Measurements from ENCODE around the gene SSC5D. TPM values are rescaled to one million over a fixed set of nuclear protein-coding genes. Genes with fewer than 3 reads are reported as not detected.

The SSC5D gene
- total and polyA plus RNA-seq, 2 of the 4 experiments (the other 2 are of a cell fraction) = 1.4 to 19.1 TPM

GRCh38 chr19:55443045-55443823, 45.0 kb upstream of the SSC5D start, which contains the start of gene SHISA7:
TSS of gene SHISA7 (minus strand) at chr19:55443300. CDS start at chr19:55442863, 437 bp downstream.
- Histone ChIP-seq H2BK20ac (ENCODE audit: low read depth, low read length) (no peak within 1 kb of the TSS), H4K91ac (ENCODE audit: insufficient read depth, low read depth, low read length) (no peak within 1 kb of the TSS), H2BK120ac (ENCODE audit: low read depth, low read length) (no peak within 1 kb of the TSS), H3K9me3 (ENCODE audit: control insufficient read depth, insufficient read depth, low read length) (no peaks in the 10 kb centered on the region), H4K8ac (ENCODE audit: low read depth in 2 of 2, low read length in 2 of 2) (no peak within 1 kb of the TSS), H4K5ac (ENCODE audit: low read depth, low read length) (no peak within 1 kb of the TSS), H3K27ac (ENCODE audit: insufficient read depth, low read length) (no peak within 1 kb of the TSS), H3K4me2 (ENCODE audit: low read depth, low read length) (no peak within 1 kb of the TSS), H3K79me1 (ENCODE audit: low read depth in 1 of 2, low read length in 2 of 2) (no peaks in the 10 kb centered on the region), H2BK5ac (ENCODE audit: low read depth, low read length, poor library complexity, severe bottlenecking) (no peak within 1 kb of the TSS), H4K20me1 (ENCODE audit: insufficient read depth, low read length) (peaks cover 8% of the 10 kb centered on the region; the same call in 1 of the 2 replicates), H3K9me1 (ENCODE audit: insufficient read depth, low read length) (no peaks in the 10 kb centered on the region; the same call in 1 of the 2 replicates), H2AFZ (replicated peaks; ENCODE audit: low read length, poor library complexity) (peak within 1 kb of the TSS; percentile 63), H3K23ac (ENCODE audit: low read depth, low read length) (no peak within 1 kb of the TSS), H3K9ac (ENCODE audit: low read depth, low read length) (no peak within 1 kb of the TSS), H2AK9ac (replicated peaks; ENCODE audit: low read depth, low read length, poor library complexity) (no peak within 1 kb of the TSS), H3K18ac (ENCODE audit: low read depth, low read length) (no peak within 1 kb of the TSS), H3K56ac (ENCODE audit: extremely low read depth, insufficient read depth, low read length) (no peak within 1 kb of the TSS), H3K4me3 (ENCODE audit: insufficient read depth, low read depth, low read length) (no peak within 1 kb of the TSS), H2AK5ac (ENCODE audit: low read depth, low read length) (no peak within 1 kb of the TSS), H3K14ac (replicated peaks; ENCODE audit: low read depth, low read length) (no peak within 1 kb of the TSS), H3K27me3 (ENCODE audit: control insufficient read depth, insufficient read depth, low read length) (peaks cover 69% of the 10 kb centered on the region), H3K4me1 (ENCODE audit: control insufficient read depth, insufficient read depth, low read length) (no peaks in the 10 kb centered on the region), H3K36me3 (ENCODE audit: control insufficient read depth, insufficient read depth, low read length) (no peaks in the 10 kb centered on the region), H3K4ac (ENCODE audit: low read depth, low read length) (no peak within 1 kb of the TSS), H2BK15ac (ENCODE audit: low read depth, low read length) (no peak within 1 kb of the TSS)
- no peak for TF ChIP-seq FOS (IDR thresholded peaks at IDR 0.05; ENCODE audit: low read depth, low read length)
- TF ChIP-seq RAD21 (IDR thresholded peaks at IDR 0.05; ENCODE audit: low read length) = no peak
- no peak for TF ChIP-seq MAZ (IDR thresholded peaks at IDR 0.05; ENCODE audit: borderline replicate concordance, low read depth, low read length)
- no peak for TF ChIP-seq ELK1 (IDR thresholded peaks at IDR 0.05; ENCODE audit: borderline replicate concordance, low read depth, low read length)
- POLR2A ChIA-PET (ENCODE audit: unreplicated experiment) = no interaction called here
- DNase-seq (no peak), ATAC-seq (ENCODE audit: low read depth) (no peak)
- no TSS peak for BruUV-seq (replicated peaks)
- in situ Hi-C loops (cut with MboI; ENCODE audit: low sequenced_read_pairs) = no loop called here
- dilution Hi-C loops (cut with HindIII; ENCODE audit: low sequenced_read_pairs, unreplicated experiment) = no loop called here
- WGBS, 2 experiments (ENCODE audit: extremely low coverage in 2 of 2, insufficient read length in 1 of 2) = 3% methylated on average over 26 of the region's 43 CpGs; no CpG with 5 or more reads in 1 of the 2 experiments
- CTCF ChIA-PET = no interaction called here
- intact Hi-C loops (cut with micrococcal nuclease) = no loop called here

Data from IMR-90 (cell line).